LNCaP clone FGC (cell line): ENCODE data around the gene MYO10.
A peak's percentile ranks its signal among the peaks of the same experiment; 100 is the strongest.

ENCODE experiments used
- DNase-seq: peaks from one replicate; pipeline ENCODE4 v3.0.0-alpha.2; 2011; ENCODE audit warnings: low read depth
- H3K4me3 ChIP-seq: 2 replicates; pipeline ENCODE4 v1.5.1; 2011; ENCODE audit warnings: mild to moderate bottlenecking, low read depth, low read length, control low read depth
- CTCF ChIP-seq: IDR thresholded peaks from 2 replicates; pipeline ENCODE4 v1.5.1; 2012; ENCODE audit warnings: mild to moderate bottlenecking; ENCODE audit not compliant: control insufficient read depth, insufficient read depth; ENCODE audit errors: extremely low read depth

MYO10 gene

GRCh38 chr5:16628376-16628775 is 307.7 kb downstream of the MYO10 start:
- H3K4me3 ChIP-seq: no peak overlapping the region
- TF ChIP-seq CTCF: no peak
- DNase-seq: no peak

DNA sequence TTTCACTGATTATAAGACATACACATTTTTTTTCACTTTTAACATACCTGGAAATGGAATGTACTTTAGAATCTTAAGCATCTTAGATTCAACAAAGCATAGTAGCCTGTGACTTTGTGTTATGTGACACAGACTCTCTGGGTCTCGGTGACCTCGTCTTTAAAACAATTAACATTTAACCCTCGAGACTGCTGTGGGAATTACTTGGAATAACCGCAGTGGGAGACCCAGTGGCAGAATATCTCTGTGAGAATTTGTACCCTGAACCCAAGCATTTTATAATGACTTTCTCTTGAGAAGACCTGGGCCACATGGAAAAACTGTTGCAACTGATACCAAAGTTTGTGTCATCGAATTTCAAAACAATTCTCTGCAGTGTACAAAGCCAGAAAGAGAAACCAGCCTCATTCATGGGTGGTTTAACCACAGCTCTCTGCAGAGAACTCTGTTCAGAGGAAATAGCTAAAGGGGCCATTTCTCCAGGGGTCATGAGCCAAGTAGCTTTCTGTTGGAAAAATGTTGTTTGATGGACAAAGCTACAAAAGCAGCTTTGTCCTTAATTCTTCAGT is 309.3 kb downstream of the MYO10 start:
- no peak overlapping the region for H3K4me3 ChIP-seq
- DNase-seq: no peak
- TF ChIP-seq CTCF: no peak

GRCh38 chr5:16625096-16625495 is 311.0 kb downstream of the MYO10 start:
- no peak overlapping the region for H3K4me3 ChIP-seq
- DNase-seq: no peak
- TF ChIP-seq CTCF: no peak

GRCh38 chr5:16619136-16619535 is 317.0 kb downstream of the MYO10 start:
- H3K4me3 ChIP-seq: no peak overlapping the region
- no peak for DNase-seq
- no peak for TF ChIP-seq CTCF

GRCh38 chr5:16618138-16618897 is 317.8 kb downstream of the MYO10 start:
- no peak for TF ChIP-seq CTCF
- no peak overlapping the region for H3K4me3 ChIP-seq
- no peak for DNase-seq

- no peak for TF ChIP-seq CTCF
- no peak for DNase-seq
- peak overlapping the region; percentile 81 for H3K4me3 ChIP-seq
Observed at GRCh38 chr5:16617274-16617968, 318.7 kb downstream of the MYO10 start.
